Retinal pigment epithelial cell (primary cell): ENCODE data around the gene SMAD5.

ENCODE experiments used
- DNase-seq: peaks from one replicate; pipeline ENCODE4 v3.0.0-alpha.2; 2010; ENCODE audit warnings: low read depth
- H3K4me3 ChIP-seq: 2 replicates; pipeline ENCODE4 v1.5.1; 2011; ENCODE audit warnings: mild to moderate bottlenecking, low read length, control low read depth, moderate library complexity
- CTCF ChIP-seq: conservative IDR thresholded peaks from 2 replicates; pipeline ENCODE4 v1.5.1; 2011; ENCODE audit warnings: low read depth, low read length, control low read depth, inconsistent platforms

Gene SMAD5

GRCh38 chr5:136153581-136154236 lies 21.1 kb downstream of the SMAD5 start:
- no peak overlapping the region for H3K4me3 ChIP-seq
- TF ChIP-seq CTCF, result no peak
- DNase-seq, result no peak

GRCh38 chr5:136155078-136155477 lies 22.4 kb downstream of the SMAD5 start:
- TF ChIP-seq CTCF, result no peak
- H3K4me3 ChIP-seq, result no peak overlapping the region
- DNase-seq, result no peak

GRCh38 chr5:136155761-136156160 lies 23.1 kb downstream of the SMAD5 start:
- no peak for DNase-seq
- H3K4me3 ChIP-seq, result no peak overlapping the region
- TF ChIP-seq CTCF, result no peak

GRCh38 chr5:136157514-136157913 lies 24.9 kb downstream of the SMAD5 start:
- TF ChIP-seq CTCF, result no peak

GRCh38 chr5:136159457-136159856 lies 26.8 kb downstream of the SMAD5 start:
- no peak for TF ChIP-seq CTCF
- DNase-seq, result no peak
- H3K4me3 ChIP-seq, result no peak overlapping the region

More at GRCh38 chr5:136157514-136157913, 24.9 kb downstream of the SMAD5 start:
- no peak for DNase-seq
- H3K4me3 ChIP-seq, result no peak overlapping the region

- DNase-seq, result no peak
- no peak overlapping the region for H3K4me3 ChIP-seq
- TF ChIP-seq CTCF, result no peak
These were observed 29.4 kb downstream of the SMAD5 start for GRCh38 chr5:136162008-136162407.

GRCh38 chr5:136164226-136164625 lies 31.6 kb downstream of the SMAD5 start:
- DNase-seq, result no peak
- no peak for TF ChIP-seq CTCF
- no peak overlapping the region for H3K4me3 ChIP-seq
